Glutamatergic neuron (in vitro differentiated cells): ENCODE results near the gene YEATS2. TPM values are rescaled to one million over a fixed set of nuclear protein-coding genes. Genes with fewer than 3 reads are reported as not detected.

Experiments
- DNase-seq: peaks from one replicate; pipeline ENCODE4 v3.0.0; 2022
- H3K27ac Mint-ChIP-seq: one replicate; pipeline ENCODE4 v1.8.0; 2020; ENCODE audit warnings: mild to moderate bottlenecking, mixed read lengths, inconsistent platforms; ENCODE audit not compliant: unreplicated experiment
- H3K27me3 Mint-ChIP-seq: one replicate; pipeline ENCODE4 v1.8.0; 2020; ENCODE audit warnings: mild to moderate bottlenecking, moderate library complexity, mixed read lengths, inconsistent platforms; ENCODE audit not compliant: unreplicated experiment
- H3K36me3 Mint-ChIP-seq: one replicate; pipeline ENCODE4 v1.8.0; 2020; ENCODE audit warnings: mild to moderate bottlenecking, mixed read lengths, inconsistent platforms; ENCODE audit not compliant: unreplicated experiment
- H3K4me1 Mint-ChIP-seq: one replicate; pipeline ENCODE4 v1.8.0; 2020; ENCODE audit warnings: mild to moderate bottlenecking, low read depth, mixed read lengths, inconsistent platforms; ENCODE audit not compliant: unreplicated experiment
- H3K4me3 Mint-ChIP-seq: one replicate; pipeline ENCODE4 v1.8.0; 2020; ENCODE audit warnings: mild to moderate bottlenecking, mixed read lengths, inconsistent platforms; ENCODE audit not compliant: unreplicated experiment
- H3K9me3 Mint-ChIP-seq: one replicate; pipeline ENCODE4 v1.8.0; 2020; ENCODE audit warnings: mild to moderate bottlenecking, moderate library complexity, mixed read lengths, inconsistent platforms; ENCODE audit not compliant: unreplicated experiment
- total RNA-seq: library from RNA; stranded (reverse); fragmentation: NEBNext Ultra II Directional; extraction: Animal tissue kit (Norgen Biotek cat#: 25700); gene quantifications from one replicate; pipeline ENCODE4 v1.2.1, GENCODE V29; 2021; ENCODE audit not compliant: unreplicated experiment
- TF ChIP-seq, protein P1 (sequence below): fragments of 200-600 bp; sonication (generic); IDR thresholded peaks from one replicate; pipeline ENCODE4 v1.5.0; 2021; ENCODE audit not compliant: partially characterized antibody, unreplicated experiment

Gene YEATS2
- total RNA-seq, 1 donor from 2014 or later = 56.1 TPM

DNA sequence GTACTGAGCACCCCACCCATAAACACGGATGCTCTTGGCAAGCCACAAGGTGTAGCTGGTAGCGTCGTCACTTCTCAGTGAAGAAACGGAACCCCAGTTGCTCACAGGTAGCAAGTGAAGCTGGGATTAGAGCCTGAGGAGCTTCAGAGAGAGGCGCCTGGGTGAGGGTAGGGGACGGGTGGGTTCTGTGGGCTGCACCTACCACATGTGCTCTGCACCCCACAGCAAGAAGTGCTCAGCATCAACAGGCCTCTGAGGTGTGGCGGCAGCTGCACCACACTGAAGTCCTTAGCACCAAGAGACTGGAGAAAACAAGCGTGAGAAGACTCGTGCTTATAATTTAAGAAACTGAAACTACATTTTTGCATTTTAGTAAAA lies 118.0 kb downstream of the YEATS2 start:
- Mint-ChIP-seq H3K27ac (peak overlapping the region; percentile 62), H3K27me3 (peaks cover 13% of the 10 kb centered on the region), H3K4me1 (peaks cover 36% of the 10 kb centered on the region), H3K36me3 (peaks cover 5% of the 10 kb centered on the region), H3K9me3 (peaks cover 16% of the 10 kb centered on the region), H3K4me3 (no peak overlapping the region)
- no peak for DNase-seq
- TF ChIP-seq, protein P1, sequence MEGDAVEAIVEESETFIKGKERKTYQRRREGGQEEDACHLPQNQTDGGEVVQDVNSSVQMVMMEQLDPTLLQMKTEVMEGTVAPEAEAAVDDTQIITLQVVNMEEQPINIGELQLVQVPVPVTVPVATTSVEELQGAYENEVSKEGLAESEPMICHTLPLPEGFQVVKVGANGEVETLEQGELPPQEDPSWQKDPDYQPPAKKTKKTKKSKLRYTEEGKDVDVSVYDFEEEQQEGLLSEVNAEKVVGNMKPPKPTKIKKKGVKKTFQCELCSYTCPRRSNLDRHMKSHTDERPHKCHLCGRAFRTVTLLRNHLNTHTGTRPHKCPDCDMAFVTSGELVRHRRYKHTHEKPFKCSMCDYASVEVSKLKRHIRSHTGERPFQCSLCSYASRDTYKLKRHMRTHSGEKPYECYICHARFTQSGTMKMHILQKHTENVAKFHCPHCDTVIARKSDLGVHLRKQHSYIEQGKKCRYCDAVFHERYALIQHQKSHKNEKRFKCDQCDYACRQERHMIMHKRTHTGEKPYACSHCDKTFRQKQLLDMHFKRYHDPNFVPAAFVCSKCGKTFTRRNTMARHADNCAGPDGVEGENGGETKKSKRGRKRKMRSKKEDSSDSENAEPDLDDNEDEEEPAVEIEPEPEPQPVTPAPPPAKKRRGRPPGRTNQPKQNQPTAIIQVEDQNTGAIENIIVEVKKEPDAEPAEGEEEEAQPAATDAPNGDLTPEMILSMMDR = no peak

DNA sequence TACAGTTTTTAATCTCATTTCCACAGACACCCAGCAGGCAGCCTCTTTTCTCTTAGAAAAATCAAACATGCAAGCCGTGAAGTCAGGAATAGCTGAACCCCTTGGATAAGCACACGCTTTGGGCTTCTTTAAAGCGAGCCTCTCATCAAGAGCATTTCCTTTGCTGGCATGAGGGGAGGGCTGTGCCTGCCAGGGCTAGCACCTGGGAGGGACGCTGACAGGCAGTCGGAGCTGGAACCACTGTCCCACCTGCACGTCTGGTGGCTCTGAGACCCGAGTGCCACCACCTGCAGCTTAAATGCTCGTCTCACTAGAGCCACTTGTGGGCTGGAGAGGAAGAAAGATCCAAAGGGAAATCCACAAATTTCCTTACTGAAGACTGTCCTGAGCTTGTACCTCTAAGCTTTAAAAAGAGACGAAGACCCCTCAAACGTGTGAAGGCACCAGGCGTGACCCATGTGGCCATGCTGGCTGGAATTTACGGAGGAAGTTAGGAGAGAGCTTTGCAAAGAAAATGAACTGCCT lies 118.4 kb downstream of the YEATS2 start:
- Mint-ChIP-seq H3K27me3 (peaks cover 13% of the 10 kb centered on the region), H3K27ac (no peak overlapping the region), H3K4me1 (peaks cover 36% of the 10 kb centered on the region), H3K36me3 (peaks cover 5% of the 10 kb centered on the region), H3K9me3 (peaks cover 14% of the 10 kb centered on the region), H3K4me3 (no peak overlapping the region)
- TF ChIP-seq, protein P1 = no peak
- no peak for DNase-seq

DNA sequence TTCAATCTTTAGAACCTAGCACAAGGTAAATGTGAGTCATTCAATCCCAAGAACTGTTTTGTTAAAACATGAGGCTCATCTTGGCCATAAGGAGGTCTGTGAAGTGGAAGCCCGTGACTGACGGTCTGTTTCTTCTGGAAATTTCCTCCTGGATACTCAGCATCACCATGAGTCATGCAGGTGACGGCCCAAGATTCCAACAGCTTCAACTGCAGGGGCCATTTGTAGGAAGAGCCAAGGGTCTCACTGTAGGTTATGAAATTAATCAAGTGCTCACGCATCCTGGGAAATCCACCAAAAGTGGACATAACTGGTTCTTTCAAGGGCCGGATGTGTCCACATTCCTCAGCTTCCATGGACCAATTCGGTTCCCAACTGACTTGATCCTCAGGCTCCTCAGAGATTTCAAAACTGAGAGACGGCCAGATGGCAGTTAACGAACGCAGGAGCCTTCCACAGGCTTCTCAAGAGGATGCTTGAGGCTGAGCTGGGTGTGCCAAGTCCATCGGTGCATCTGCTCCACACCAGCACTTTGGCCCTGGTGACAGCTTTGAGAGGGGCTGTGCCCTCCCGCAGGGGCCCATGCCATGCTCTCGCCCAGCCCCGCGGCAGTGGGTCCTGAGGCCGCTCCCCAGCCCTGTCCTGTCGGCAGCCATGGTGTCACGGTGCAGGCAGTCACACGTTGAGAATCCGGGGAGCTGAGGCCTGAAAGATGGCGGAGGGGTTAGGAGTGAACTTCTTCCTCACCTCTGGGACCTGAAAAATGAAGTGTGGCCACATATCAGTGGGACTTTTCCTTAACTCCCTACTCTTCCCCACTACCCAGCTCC lies 119.3 kb downstream of the YEATS2 start:
- Mint-ChIP-seq H3K4me1 (peaks cover 36% of the 10 kb centered on the region), H3K27me3 (peaks cover 13% of the 10 kb centered on the region), H3K9me3 (peaks cover 11% of the 10 kb centered on the region), H3K27ac (no peak overlapping the region), H3K36me3 (peaks cover 5% of the 10 kb centered on the region), H3K4me3 (no peak overlapping the region)
- DNase-seq = no peak
- TF ChIP-seq, protein P1 = no peak

DNA sequence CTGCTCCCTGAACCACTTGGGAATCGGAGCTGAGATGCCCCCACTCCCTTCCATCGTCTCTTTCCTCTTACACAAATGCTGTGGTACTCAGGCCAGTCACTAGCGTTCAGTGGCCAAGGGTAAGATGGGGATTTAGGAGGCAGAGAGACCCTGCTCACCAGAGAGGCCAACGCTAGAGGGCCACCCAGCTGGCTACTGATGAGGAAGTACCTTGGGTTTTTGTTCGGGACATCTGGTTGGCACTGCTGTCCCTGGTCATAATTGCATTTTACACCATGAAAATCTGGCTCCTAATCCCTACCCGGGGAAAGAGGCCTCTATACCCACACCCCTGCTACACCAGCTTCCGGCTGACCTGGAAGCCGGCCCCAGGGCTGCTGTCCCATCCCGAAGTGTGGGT lies 120.0 kb downstream of the YEATS2 start:
- H3K9me3 Mint-ChIP-seq = peaks cover 8% of the 10 kb centered on the region
- no peak for DNase-seq
- TF ChIP-seq, protein P1 = no peak
- H3K36me3 Mint-ChIP-seq = peaks cover 3% of the 10 kb centered on the region
- H3K4me3 Mint-ChIP-seq = no peak overlapping the region
- peaks cover 29% of the 10 kb centered on the region for H3K4me1 Mint-ChIP-seq
- no peak overlapping the region for H3K27ac Mint-ChIP-seq
- peaks cover 10% of the 10 kb centered on the region for H3K27me3 Mint-ChIP-seq

DNA sequence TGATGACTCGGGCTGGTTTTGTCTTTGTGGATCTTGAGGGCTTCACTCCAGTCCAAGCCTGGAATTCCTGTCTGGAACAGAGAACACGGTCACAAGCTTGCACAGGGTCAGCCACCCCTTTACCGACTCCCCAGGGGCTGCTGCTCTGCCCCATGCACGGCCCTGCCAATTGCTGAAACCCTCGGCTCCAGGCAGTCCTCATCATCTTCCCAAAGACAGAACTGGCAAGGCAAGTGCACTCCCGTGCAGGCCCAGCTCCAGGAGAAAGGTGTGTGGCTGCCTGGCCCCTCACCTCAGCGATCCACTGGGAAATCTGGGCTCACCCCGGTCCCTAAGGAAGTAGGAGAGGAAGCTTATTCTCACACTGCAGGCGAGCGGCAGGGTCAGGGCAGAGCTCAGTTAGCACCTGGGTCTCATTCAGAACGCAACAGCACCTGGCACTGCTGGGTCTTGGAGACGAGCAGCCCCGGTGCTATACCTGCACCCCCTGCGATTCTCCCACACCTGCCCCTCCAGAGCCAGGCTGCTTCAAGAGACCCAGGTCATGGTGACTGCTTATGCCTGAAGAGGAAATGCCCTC lies 120.5 kb downstream of the YEATS2 start:
- peaks cover 3% of the 10 kb centered on the region for H3K9me3 Mint-ChIP-seq
- no peak for DNase-seq
- peaks cover 24% of the 10 kb centered on the region for H3K4me1 Mint-ChIP-seq
- TF ChIP-seq, protein P1 = no peak
- H3K4me3 Mint-ChIP-seq = no peak overlapping the region
- no peaks in the 10 kb centered on the region for H3K36me3 Mint-ChIP-seq
- H3K27ac Mint-ChIP-seq = no peak overlapping the region
- H3K27me3 Mint-ChIP-seq = peaks cover 5% of the 10 kb centered on the region
